ENCODE measurements around the gene ADGRE1.

DNA sequence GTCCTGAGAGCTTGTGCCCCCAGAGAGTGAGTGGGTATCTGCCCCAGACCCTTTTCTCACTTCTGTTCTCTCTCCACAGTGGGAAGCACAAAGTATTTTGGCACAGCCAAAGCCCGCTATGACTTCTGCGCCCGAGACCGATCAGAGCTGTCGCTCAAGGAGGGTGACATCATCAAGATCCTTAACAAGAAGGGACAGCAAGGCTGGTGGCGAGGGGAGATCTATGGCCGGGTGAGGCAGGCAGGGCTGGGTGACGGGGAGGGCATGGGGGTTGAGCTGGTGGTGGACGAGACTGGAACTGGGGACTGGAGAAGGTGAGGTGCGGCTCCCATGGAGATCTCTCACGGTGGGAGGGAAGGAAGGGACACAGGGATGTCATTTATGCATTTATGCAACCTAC lies 33.5 kb upstream of the ADGRE1 start:
- TF ChIP-seq, protein P1, sequence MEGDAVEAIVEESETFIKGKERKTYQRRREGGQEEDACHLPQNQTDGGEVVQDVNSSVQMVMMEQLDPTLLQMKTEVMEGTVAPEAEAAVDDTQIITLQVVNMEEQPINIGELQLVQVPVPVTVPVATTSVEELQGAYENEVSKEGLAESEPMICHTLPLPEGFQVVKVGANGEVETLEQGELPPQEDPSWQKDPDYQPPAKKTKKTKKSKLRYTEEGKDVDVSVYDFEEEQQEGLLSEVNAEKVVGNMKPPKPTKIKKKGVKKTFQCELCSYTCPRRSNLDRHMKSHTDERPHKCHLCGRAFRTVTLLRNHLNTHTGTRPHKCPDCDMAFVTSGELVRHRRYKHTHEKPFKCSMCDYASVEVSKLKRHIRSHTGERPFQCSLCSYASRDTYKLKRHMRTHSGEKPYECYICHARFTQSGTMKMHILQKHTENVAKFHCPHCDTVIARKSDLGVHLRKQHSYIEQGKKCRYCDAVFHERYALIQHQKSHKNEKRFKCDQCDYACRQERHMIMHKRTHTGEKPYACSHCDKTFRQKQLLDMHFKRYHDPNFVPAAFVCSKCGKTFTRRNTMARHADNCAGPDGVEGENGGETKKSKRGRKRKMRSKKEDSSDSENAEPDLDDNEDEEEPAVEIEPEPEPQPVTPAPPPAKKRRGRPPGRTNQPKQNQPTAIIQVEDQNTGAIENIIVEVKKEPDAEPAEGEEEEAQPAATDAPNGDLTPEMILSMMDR (IDR thresholded peaks at IDR 0.05; ENCODE audit: poor library complexity, severe bottlenecking), result no peak
- TF ChIP-seq EZH2 (IDR thresholded peaks at IDR 0.05; ENCODE audit: borderline replicate concordance, insufficient read depth, low read length, poor library complexity, severe bottlenecking) (no peak), MXI1 (conservative IDR thresholded peaks at IDR 0.05; ENCODE audit: poor library complexity, severe bottlenecking) (no peak), EP300 (conservative IDR thresholded peaks at IDR 0.05; ENCODE audit: poor library complexity, severe bottlenecking) (no peak), POLR2AphosphoS5 (IDR thresholded peaks at IDR 0.05) (no peak), SMC3 (conservative IDR thresholded peaks at IDR 0.05; ENCODE audit: poor library complexity) (no peak), RAD21 (conservative IDR thresholded peaks at IDR 0.05) (no peak)
- TF ChIP-seq, protein P2, sequence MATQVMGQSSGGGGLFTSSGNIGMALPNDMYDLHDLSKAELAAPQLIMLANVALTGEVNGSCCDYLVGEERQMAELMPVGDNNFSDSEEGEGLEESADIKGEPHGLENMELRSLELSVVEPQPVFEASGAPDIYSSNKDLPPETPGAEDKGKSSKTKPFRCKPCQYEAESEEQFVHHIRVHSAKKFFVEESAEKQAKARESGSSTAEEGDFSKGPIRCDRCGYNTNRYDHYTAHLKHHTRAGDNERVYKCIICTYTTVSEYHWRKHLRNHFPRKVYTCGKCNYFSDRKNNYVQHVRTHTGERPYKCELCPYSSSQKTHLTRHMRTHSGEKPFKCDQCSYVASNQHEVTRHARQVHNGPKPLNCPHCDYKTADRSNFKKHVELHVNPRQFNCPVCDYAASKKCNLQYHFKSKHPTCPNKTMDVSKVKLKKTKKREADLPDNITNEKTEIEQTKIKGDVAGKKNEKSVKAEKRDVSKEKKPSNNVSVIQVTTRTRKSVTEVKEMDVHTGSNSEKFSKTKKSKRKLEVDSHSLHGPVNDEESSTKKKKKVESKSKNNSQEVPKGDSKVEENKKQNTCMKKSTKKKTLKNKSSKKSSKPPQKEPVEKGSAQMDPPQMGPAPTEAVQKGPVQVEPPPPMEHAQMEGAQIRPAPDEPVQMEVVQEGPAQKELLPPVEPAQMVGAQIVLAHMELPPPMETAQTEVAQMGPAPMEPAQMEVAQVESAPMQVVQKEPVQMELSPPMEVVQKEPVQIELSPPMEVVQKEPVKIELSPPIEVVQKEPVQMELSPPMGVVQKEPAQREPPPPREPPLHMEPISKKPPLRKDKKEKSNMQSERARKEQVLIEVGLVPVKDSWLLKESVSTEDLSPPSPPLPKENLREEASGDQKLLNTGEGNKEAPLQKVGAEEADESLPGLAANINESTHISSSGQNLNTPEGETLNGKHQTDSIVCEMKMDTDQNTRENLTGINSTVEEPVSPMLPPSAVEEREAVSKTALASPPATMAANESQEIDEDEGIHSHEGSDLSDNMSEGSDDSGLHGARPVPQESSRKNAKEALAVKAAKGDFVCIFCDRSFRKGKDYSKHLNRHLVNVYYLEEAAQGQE (IDR thresholded peaks at IDR 0.05; ENCODE audit: borderline replicate concordance), result no peak
